Upper lobe of right lung (tissue), 1 donor: ENCODE data around the gene PGR. TPM values are rescaled to one million over a fixed set of nuclear protein-coding genes. Genes with fewer than 3 reads are reported as not detected.
A peak's percentile ranks its signal among the peaks of the same experiment; 100 is the strongest.

Experiments
- ATAC-seq: fragments of 200-7000 bp; cut with Tn5 transposase; one replicate; pipeline ENCODE4 v1.9.1; 2020; ENCODE audit warnings: mild to moderate bottlenecking, moderate library complexity
- DNase-seq: peaks from one replicate; pipeline ENCODE4 v3.0.0-alpha.2; 2020
- H3K27ac ChIP-seq: fragments of 200-600 bp; one replicate; pipeline ENCODE4 v1.8.0; 2022
- H3K27me3 ChIP-seq: fragments of 200-600 bp; one replicate; pipeline ENCODE4 v1.8.0; 2022; ENCODE audit warnings: mild to moderate bottlenecking
- H3K36me3 ChIP-seq: fragments of 200-600 bp; one replicate; pipeline ENCODE4 v1.8.0; 2022
- H3K4me1 ChIP-seq: fragments of 200-600 bp; one replicate; pipeline ENCODE4 v1.8.0; 2022
- H3K4me3 ChIP-seq: fragments of 200-600 bp; one replicate; pipeline ENCODE4 v1.8.0; 2022; ENCODE audit warnings: mild to moderate bottlenecking
- H3K9me3 ChIP-seq: fragments of 200-600 bp; one replicate; pipeline ENCODE4 v1.8.0; 2022
- CTCF ChIP-seq: fragments of 200-600 bp; IDR thresholded peaks from one replicate; pipeline ENCODE4 v1.8.0; 2022; ENCODE audit warnings: antibody characterized with exemption
- intact Hi-C: fragments of 100-400 bp; cut with DNase I; formaldehyde crosslinking; loops from one replicate; pipeline ENCODE4 v1.11.0; 2022
- total RNA-seq: library from RNA; stranded (reverse); fragmentation: NEBNext Ultra II Directional; extraction: Animal tissue kit (Norgen Biotek cat#: 25700); gene quantifications from one replicate; pipeline ENCODE4 v1.2.1, GENCODE V29; 2021
- donor health status: DM: no; HTN: yes; CAD: no; lungs with severe emphysema.

Gene PGR
- total RNA-seq, 1 donor from 2014 or later: 3.0 TPM

- no peak for DNase-seq
- H3K4me1 ChIP-seq: no peaks in the 10 kb centered on the region
- H3K4me3 ChIP-seq: no peak overlapping the region
- H3K36me3 ChIP-seq: no peaks in the 10 kb centered on the region
- no peak for TF ChIP-seq CTCF
- no peaks in the 10 kb centered on the region for H3K9me3 ChIP-seq
- intact Hi-C loops: no loop called here
- no peaks in the 10 kb centered on the region for H3K27me3 ChIP-seq
- no peak overlapping the region for H3K27ac ChIP-seq
- ATAC-seq: no peak
Measured at GRCh38 chr11:100991541-100991940, 138.1 kb downstream of the PGR start.

GRCh38 chr11:100990931-100991330 lies 138.7 kb downstream of the PGR start:
- Histone ChIP-seq H3K27ac (no peak overlapping the region), H3K9me3 (no peaks in the 10 kb centered on the region), H3K4me3 (no peak overlapping the region), H3K4me1 (no peaks in the 10 kb centered on the region), H3K27me3 (no peaks in the 10 kb centered on the region), H3K36me3 (no peaks in the 10 kb centered on the region)
- intact Hi-C loops: no loop called here
- ATAC-seq (no peak), DNase-seq (no peak)
- no peak for TF ChIP-seq CTCF

GRCh38 chr11:100984668-100985067 lies 144.9 kb downstream of the PGR start:
- DNase-seq (no peak), ATAC-seq (no peak)
- no peak for TF ChIP-seq CTCF
- no peak overlapping the region for H3K4me3 ChIP-seq
- H3K27ac ChIP-seq: no peak overlapping the region
- H3K4me1 ChIP-seq: no peaks in the 10 kb centered on the region
- H3K36me3 ChIP-seq: no peaks in the 10 kb centered on the region
- intact Hi-C loops: no loop called here
- no peaks in the 10 kb centered on the region for H3K9me3 ChIP-seq
- no peaks in the 10 kb centered on the region for H3K27me3 ChIP-seq

- no peak overlapping the region for H3K27ac ChIP-seq
- no peaks in the 10 kb centered on the region for H3K36me3 ChIP-seq
- H3K27me3 ChIP-seq: no peaks in the 10 kb centered on the region
- no peak for DNase-seq
- no peak overlapping the region for H3K4me3 ChIP-seq
- no peak for TF ChIP-seq CTCF
- H3K9me3 ChIP-seq: no peaks in the 10 kb centered on the region
- ATAC-seq: no peak
- H3K4me1 ChIP-seq: no peaks in the 10 kb centered on the region
- intact Hi-C loops: no loop called here
Measured at GRCh38 chr11:100981196-100981824, 148.3 kb downstream of the PGR start.

GRCh38 chr11:100980156-100980555 lies 149.5 kb downstream of the PGR start:
- ATAC-seq (no peak), DNase-seq (no peak)
- H3K9me3 ChIP-seq: no peaks in the 10 kb centered on the region
- H3K4me1 ChIP-seq: no peaks in the 10 kb centered on the region
- H3K27ac ChIP-seq: no peak overlapping the region
- no peak overlapping the region for H3K4me3 ChIP-seq
- intact Hi-C loops: no loop called here
- H3K27me3 ChIP-seq: no peaks in the 10 kb centered on the region
- no peaks in the 10 kb centered on the region for H3K36me3 ChIP-seq
- peak; percentile 15 for TF ChIP-seq CTCF
